Measurements from ENCODE around the gene VSTM4.

Gene VSTM4

GRCh38 chr10:49120911-49121310 is 5.6 kb upstream of the VSTM4 start:
- Histone ChIP-seq H3K4me3 (no peak overlapping the region), H3K27ac (no peak overlapping the region)

DNA sequence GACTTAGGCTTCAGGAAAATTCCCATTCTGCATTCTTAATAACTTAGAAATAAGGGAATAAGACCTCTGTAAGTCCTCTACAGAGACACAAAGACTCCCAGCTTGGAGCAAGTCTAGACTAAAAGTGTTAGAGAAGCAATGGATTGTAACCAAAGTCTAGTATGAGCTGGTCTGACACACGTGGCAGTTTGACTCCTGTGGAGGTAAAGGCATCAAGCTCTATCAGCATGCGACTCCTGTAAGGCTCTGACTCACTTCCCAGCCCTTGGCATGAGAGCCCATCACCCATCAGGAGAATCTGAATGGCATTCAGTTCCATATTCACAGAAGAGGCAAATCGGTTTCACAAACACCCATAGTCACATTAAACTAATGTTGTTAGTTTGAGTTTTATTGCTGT is 4.4 kb upstream of the VSTM4 start:
- Histone ChIP-seq H3K27ac (no peak overlapping the region), H3K4me3 (no peak overlapping the region)

- Histone ChIP-seq H3K27ac (no peak overlapping the region), H3K4me3 (no peak overlapping the region)
Observed at GRCh38 chr10:49118430-49119074, 3.2 kb upstream of the VSTM4 start.

DNA sequence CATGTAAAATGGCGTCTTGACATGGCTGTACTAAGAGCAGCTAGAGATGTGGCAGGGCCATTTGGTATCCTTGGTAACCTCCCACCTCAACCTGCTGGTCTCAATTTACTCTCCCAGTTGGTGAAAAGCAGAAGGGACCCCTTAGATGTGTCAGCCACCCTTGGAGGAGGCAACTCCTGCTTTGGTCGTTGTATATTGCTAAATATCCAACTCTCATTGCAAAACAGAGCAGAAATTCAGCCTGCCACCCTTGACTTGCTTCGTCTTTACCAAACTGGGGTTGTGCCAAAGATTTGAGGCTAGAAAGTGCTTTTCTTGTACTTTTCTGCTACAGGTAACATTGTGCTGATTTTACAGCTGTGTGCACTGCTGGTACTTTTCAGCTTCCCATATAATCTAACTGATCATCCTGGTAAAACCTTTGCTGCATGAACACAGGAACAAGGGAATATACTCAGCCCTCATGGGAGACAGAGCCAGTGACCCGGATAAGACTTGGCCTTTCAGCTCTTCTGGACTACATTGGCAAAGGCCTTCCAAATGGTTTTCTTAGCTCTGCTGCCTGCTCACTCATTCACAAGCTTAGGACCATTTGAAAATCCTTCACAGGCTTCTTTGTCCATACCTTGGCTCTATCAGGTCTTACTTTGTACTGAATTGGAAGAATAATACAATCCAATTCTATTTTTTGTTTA is 2.2 kb upstream of the VSTM4 start:
- no peak overlapping the region for H3K27ac ChIP-seq
- H3K4me3 ChIP-seq = no peak overlapping the region

DNA sequence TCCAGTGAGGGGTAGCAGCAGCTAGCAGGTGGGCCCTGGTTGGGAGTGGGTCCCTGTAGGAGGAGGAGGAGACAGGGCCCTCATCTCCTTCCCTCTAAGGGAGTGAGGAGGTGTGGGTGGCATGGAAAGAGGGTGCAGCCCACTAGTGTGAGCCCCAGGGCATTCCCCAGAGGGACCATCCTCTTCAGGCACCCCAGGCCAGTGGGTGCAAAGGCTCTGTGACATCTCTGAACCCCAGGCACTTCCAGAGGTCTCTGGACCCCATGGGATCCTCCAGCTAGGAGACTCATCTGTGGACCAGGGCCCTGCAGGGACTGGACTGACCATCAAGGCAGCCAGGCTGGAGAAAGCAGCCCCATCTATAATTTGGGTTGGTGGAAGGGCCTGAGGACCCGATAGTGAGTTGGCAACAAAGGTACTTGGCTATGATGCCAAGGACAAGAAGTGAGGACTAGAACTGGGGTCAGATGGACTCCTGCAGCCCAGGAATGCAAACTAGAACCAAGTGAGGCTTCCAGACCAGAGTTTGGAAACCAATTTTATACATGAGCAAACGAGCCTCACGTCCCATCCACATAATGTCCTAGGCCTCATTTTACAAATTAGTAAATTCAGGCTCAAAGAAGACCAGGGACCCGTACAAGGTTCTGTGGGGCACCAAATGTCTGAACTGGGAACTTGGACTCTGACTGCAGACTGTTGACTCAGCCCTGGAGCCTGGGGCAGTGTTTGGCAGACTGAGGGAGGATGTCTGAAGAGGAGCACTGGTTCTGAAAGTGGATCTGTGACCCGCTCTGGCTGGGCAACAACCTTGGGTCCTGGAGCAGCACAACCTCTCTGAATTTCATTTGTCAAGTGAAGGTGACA is 1.4 kb upstream of the VSTM4 start:
- Histone ChIP-seq H3K27ac (no peak overlapping the region), H3K4me3 (no peak overlapping the region)

GRCh38 chr10:49115796-49116508 is 630 bp upstream of the VSTM4 start:
- Histone ChIP-seq H3K27ac (peak overlapping the region in 3 of 21 experiments; percentile 26 to 42 (median 27)), H3K4me3 (peak overlapping the region in 2 of 7 experiments; percentile 47 to 58)

GRCh38 chr10:49114718-49115014 is 656 bp downstream of the VSTM4 start:
- peak overlapping the region; percentile 34 to 58 (median 42) for H3K4me3 ChIP-seq
- H3K27ac ChIP-seq = peak overlapping the region in 19 of 21 experiments; percentile 32 to 88 (median 68)

DNA sequence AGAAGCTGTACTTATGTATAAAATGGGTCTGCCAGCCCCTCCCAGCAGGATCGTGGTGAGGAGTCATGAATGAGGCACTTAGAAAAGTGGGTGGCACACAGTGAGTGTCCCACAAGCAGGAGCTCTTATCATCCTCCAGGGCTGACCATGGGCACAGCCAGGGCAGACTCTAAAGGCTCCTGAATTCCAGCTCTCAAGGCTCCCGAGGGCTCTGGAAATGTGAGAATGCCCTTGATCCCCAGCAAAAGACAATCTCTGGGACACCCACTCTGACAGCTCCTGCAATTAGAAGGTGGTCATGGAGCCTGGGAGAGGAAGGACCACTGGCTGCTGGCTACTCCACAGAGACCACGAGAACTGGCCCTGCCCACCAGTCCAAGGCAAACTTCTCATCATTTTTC is 1.6 kb downstream of the VSTM4 start:
- peak overlapping the region in 2 of 7 experiments; percentile 2 to 34 for H3K4me3 ChIP-seq
- H3K27ac ChIP-seq = peak overlapping the region in 3 of 21 experiments; percentile 1 to 83 (median 76)

DNA sequence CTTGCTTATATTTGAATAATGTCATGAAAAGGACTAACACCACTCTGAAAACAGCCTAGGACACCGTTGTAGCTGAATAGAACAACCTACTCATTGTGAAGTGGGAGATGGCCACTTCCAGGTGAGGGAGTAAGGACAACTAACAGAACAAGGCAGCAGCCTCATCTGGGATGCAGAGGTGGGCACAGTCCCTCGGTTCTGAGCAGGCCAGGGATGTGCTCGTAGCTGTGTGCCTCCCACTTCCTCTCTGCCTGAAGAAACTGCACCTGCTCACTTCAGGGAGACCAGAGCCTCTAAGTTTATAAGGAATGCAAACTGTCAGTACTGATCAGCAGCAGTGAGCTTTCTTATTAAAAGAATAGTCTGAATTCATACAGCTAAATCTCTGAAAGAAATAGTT is 2.5 kb downstream of the VSTM4 start:
- H3K4me3 ChIP-seq = no peak overlapping the region
- no peak overlapping the region for H3K27ac ChIP-seq

DNA sequence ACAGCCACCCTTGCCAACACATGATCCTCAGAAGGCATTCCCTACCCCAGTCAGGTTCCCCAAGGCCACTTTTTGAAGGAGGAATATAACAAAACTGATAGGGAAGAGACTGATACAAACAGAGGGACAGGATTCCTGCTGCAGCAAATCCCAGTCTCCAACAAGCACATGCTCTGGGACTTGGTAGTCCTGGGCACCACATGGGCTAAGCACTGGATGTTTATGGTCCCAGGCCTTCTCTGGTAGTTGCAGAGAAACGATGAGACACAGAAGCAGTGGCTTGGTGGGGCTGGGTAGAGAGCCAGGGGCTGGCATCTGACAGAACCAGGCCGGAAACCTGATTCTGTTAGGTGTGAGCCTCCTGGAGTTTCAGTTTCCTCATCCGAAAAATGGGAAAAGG is 3.2 kb downstream of the VSTM4 start:
- Histone ChIP-seq H3K27ac (peak overlapping the region in 1 of 21 experiments; percentile 11), H3K4me3 (no peak overlapping the region)

DNA sequence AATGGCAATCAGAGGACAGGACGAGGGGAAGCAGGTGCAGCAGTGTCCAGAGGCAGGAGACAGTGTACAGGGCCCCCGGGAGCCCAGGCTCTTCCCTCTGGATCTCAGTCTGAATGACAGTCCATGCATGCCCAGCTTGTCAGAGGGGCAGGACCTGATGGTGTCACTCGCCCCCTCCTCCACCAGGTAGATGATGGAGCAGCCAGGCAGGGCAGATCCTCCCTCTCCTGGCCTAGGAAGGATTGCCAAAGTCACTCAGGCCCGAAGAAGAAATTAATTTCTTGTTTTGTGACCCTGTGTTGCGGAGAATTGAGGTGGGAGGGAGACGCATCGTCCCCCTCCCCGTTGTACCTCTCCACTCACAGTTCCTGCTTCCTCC is 4.0 kb downstream of the VSTM4 start:
- H3K27ac ChIP-seq = no peak overlapping the region
- H3K4me3 ChIP-seq = no peak overlapping the region

DNA sequence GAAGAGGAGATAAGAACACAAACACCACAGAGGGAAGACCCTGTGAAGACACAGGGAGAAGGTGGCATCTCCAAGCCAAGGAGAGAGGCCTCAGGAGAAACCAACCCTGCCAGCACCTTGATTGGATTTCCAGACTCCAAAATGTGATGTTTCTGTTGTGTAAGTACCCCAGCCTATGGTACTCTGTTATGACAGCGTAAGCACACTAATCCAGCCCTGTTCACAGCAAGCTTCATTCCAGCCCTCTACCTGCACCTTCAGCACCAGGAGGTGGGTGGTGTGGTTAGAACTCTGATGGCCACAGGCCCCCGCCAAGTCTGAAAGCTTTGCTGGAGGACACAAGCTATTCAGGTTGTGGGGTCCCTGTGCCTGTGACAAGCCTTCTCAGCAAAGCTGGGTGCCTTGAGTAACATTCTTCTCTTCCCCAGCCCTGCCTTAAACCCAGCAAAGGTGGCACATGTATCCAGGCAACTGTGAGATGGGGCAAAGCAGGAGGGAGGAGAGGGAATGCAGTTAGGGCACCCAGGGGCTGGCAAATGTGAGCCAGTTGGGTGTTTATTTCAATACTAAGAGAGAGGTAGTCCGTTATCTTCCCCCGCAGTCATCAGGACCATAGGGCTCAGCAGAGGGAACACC is 4.5 kb downstream of the VSTM4 start:
- Histone ChIP-seq H3K4me3 (no peak overlapping the region), H3K27ac (no peak overlapping the region)

GRCh38 chr10:49109669-49110340 is 5.5 kb downstream of the VSTM4 start:
- no peak overlapping the region for H3K27ac ChIP-seq

GRCh38 chr10:49108656-49109055 is 6.7 kb downstream of the VSTM4 start:
- Histone ChIP-seq H3K4me3 (no peak overlapping the region), H3K27ac (no peak overlapping the region)

More at GRCh38 chr10:49109669-49110340, 5.5 kb downstream of the VSTM4 start:
- no peak overlapping the region for H3K4me3 ChIP-seq

DNA sequence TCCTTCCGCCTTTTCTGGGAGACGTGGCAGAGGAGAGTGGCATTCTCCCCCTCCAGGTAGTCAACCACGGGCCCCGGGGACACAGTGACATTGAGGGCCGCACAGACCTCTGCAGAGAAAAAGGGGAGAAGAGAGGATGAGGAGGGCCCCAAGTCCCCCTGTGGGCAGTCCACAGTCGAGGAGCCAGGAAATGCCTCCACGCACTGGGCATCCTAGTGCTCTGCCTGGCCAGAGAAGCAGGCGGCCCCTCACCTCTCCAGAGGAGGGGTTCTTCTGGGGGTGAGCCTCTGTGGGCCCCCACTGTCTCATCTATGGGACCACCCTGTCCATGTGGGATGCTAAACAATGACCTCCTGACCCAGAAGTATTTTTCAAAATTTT is 7.4 kb downstream of the VSTM4 start:
- no peak overlapping the region for H3K27ac ChIP-seq

GRCh38 chr10:49107111-49107886 is 8.0 kb downstream of the VSTM4 start:
- no peak overlapping the region for H3K4me3 ChIP-seq
- H3K27ac ChIP-seq = peak overlapping the region in 1 of 21 experiments; percentile 47

More for the DNA sequence above, 7.4 kb downstream of the VSTM4 start:
- no peak overlapping the region for H3K4me3 ChIP-seq

DNA sequence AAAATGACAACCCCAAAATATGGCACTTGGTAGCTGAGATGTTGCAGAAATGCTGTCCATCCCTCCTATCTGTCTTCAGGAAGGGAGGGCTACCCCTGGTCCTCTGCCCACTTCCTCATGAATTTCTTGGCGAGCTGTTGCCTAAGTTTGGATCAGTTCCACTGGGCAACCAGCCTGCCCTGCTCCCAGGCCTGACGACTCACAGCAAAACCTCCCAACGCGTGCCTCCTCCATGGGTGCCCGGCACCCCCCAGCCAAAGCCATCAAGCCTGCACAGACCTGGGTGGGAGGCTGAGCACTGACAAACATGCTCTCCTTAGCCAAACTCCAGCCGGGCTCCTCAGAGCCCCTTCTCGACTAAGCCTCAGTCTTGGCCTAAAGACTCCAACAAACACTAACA is 8.9 kb downstream of the VSTM4 start:
- no peak overlapping the region for H3K27ac ChIP-seq
- no peak overlapping the region for H3K4me3 ChIP-seq

DNA sequence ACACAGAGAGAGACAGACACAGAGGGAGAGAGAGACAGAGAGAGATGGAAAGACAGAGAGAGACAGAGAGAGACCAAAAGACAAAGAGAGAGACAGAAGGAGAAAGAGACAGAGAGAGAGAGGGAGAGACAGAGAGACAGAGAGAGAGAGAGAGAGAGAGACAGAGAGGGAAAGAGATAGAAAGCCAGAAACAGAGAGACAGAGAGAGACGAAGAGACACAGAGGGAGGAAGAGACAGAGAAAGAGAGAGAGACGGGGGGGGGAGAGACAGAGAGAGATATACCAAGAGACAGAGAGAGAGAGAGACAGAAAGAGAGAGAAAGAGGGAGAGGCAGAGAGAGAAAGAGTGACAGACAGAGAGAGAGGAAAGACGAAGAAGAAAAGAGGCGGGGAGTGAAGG is 10.2 kb downstream of the VSTM4 start:
- H3K27ac ChIP-seq = no peak overlapping the region
- H3K4me3 ChIP-seq = no peak overlapping the region

Data from skin epidermis (tissue), 12 donors.